Fibroblast of lung (primary cell): ENCODE results near the gene RGPD4. TPM values are rescaled to one million over a fixed set of nuclear protein-coding genes. Genes with fewer than 3 reads are reported as not detected.
"Not testable (repeated sequence)": the region's sequence is repeated elsewhere in the genome, so short reads cannot be mapped to it uniquely, and the experiment has no call there.

ENCODE experiments used
- DNase-seq, 2 donors: peaks; one replicate each; pipeline versions ENCODE4 v3.0.0 to v3.0.0-alpha.2; 2010; ENCODE audit warnings: low read depth in 2 of 2
- H2AFZ ChIP-seq: 2 replicates; pipeline ENCODE4 v1.5.1; 2012; ENCODE audit warnings: low read length, control low read depth, inconsistent platforms
- H3K27ac ChIP-seq: 2 replicates; pipeline ENCODE4 v1.5.1; 2011; ENCODE audit warnings: low read length, control low read depth; ENCODE audit not compliant: insufficient read depth
- H3K27me3 ChIP-seq: 2 replicates; pipeline ENCODE4 v1.5.1; 2011; ENCODE audit warnings: mild to moderate bottlenecking, low read length; ENCODE audit not compliant: control insufficient read depth, insufficient read depth
- H3K36me3 ChIP-seq: 2 replicates; pipeline ENCODE4 v1.5.1; 2011; ENCODE audit warnings: low read length; ENCODE audit not compliant: control insufficient read depth, insufficient read depth
- H3K4me1 ChIP-seq: 2 replicates; pipeline ENCODE4 v1.5.1; 2011; ENCODE audit warnings: low read length; ENCODE audit not compliant: control insufficient read depth, insufficient read depth; ENCODE audit errors: extremely low read depth
- H3K4me2 ChIP-seq: 2 replicates; pipeline ENCODE4 v1.5.1; 2011; ENCODE audit warnings: low read length, control low read depth; ENCODE audit not compliant: insufficient read depth; ENCODE audit errors: extremely low read depth
- H3K4me3 ChIP-seq, 4 experiments: fragments of 200-600 bp in 1 of 4; sonication (generic) in 1 of 4; replicated peaks in 1 of 4; 2 replicates each; pipeline ENCODE4 v1.5.1; 2011 to 2016; ENCODE audit warnings: low read length in 4 of 4, low read depth in 3 of 4, mild to moderate bottlenecking in 3 of 4, control low read depth in 2 of 4, inconsistent platforms in 1 of 4, mixed read lengths in 1 of 4; ENCODE audit not compliant: insufficient read depth in 1 of 4; ENCODE audit errors: control extremely low read depth in 1 of 4
- H3K79me2 ChIP-seq: 2 replicates; pipeline ENCODE4 v1.5.1; 2012; ENCODE audit warnings: mild to moderate bottlenecking, low read length, inconsistent platforms; ENCODE audit not compliant: control insufficient read depth, insufficient read depth
- H3K9ac ChIP-seq: 2 replicates; pipeline ENCODE4 v1.5.1; 2011; ENCODE audit warnings: mild to moderate bottlenecking, low read length, control low read depth; ENCODE audit not compliant: insufficient read depth
- H3K9me3 ChIP-seq: 2 replicates; pipeline ENCODE4 v1.5.1; 2012; ENCODE audit warnings: low read depth, low read length; ENCODE audit not compliant: control insufficient read depth, insufficient read depth
- H4K20me1 ChIP-seq: 2 replicates; pipeline ENCODE4 v1.5.1; 2011; ENCODE audit warnings: low read length; ENCODE audit not compliant: control insufficient read depth, insufficient read depth; ENCODE audit errors: extremely low read depth
- CTCF ChIP-seq, 2 donors: IDR thresholded peaks in 1 of 2; conservative IDR thresholded peaks in 1 of 2; 1 replicate in 1 of 2; 2 replicates in 1 of 2; pipeline ENCODE4 v1.5.1; 2011 to 2012; ENCODE audit warnings: low read length in 2 of 2, control low read depth in 1 of 2, inconsistent platforms in 1 of 2, low read depth in 1 of 2, mild to moderate bottlenecking in 1 of 2
- EZH2 ChIP-seq: IDR thresholded peaks from 2 replicates; pipeline ENCODE4 v1.5.1; 2012; ENCODE audit warnings: low read length, control low read depth, mild to moderate bottlenecking; ENCODE audit errors: missing control alignments
- polyA plus RNA-seq, 2 donors: library from polyadenylated mRNA; depleted of rRNA in 1 of 2; stranded (reverse) in 1 of 2; unstranded in 1 of 2; fragments of >200 nt; gene quantifications; 2 replicates each; pipeline ENCODE4 v1.2.1, GENCODE V29; 2011 to 2012; ENCODE audit warnings: missing spikeins in 1 of 2
- total RNA-seq: library from RNA; depleted of rRNA; stranded (reverse); fragments of >200 nt; gene quantifications from 2 replicates; pipeline ENCODE4 v1.2.1, GENCODE V29; 2014

Gene RGPD4
- total and polyA plus RNA-seq, 2 donors (not counting 1 experiment from before 2014, with no cell fraction given): under 0.01 TPM; not detected in 1

DNA sequence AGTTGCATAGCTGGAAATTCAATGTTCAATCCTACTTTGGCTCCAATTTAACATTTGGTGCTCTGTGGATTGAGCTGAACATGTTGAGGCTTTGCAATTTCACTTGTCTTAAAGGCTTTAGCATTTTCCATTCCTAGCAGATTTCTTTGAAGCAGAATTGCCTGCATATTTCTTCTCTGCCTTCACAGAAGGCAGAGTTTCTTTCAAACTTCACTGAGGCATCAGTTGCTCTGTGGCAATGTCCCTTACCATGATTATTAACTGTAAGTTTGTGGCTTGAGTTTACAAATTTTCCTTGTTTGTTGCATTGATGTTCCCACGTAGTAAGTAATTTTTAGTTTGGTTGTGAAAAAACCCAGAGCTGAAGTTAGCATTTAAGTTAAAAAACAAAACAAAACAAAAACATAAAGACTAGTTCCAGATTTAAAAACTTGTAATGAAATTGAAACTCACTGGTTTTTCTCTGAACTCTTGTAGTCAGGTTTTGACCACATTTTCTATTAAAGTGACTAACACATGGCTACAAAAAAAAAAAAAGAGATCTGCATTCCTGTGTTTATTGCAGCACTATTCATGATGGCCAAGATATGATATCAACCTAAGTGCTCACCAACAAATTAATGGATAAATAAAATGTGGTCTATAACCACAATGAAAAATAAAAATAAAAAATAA is 90.1 kb downstream of the RGPD4 start:
- not testable (repeated sequence) for H3K4me3 ChIP-seq, H3K36me3 ChIP-seq, H3K27me3 ChIP-seq, H3K9ac ChIP-seq, H3K4me1 ChIP-seq, H4K20me1 ChIP-seq, H3K4me2 ChIP-seq, H3K79me2 ChIP-seq, H3K9me3 ChIP-seq, H2AFZ ChIP-seq, DNase-seq, H3K27ac ChIP-seq

DNA sequence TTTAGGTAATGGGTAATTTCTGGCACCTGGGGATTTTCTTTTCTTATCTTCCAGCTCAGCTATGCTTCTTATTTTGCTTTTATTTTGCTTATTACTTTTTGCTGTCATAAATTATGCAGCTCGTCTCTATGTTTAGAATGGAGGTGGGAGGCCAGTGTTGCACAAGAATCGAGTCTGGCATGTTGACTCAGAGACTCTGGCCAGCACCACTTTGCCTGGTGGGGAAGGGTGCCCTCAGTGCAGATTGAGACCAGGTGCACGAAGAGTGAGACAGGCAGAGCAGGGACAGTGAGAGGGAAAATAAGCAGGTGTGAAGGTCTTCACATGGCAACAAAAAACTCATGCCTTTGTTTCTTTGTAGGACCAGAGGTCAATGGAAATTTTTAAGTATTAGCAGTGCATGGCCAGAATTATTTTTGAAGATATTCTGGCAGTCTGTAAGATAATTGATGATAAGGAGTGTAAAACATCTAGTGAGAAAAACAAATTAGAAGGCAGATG is 100.4 kb downstream of the RGPD4 start:
- no peak overlapping the region for H2AFZ ChIP-seq
- no peaks in the 10 kb centered on the region for H3K79me2 ChIP-seq
- H3K9me3 ChIP-seq: no peaks in the 10 kb centered on the region
- H3K4me3 ChIP-seq: no peak overlapping the region
- no peaks in the 10 kb centered on the region for H3K4me1 ChIP-seq
- no peak overlapping the region for H3K4me2 ChIP-seq
- TF ChIP-seq EZH2 (no peak), CTCF (conservative IDR thresholded peaks at IDR 0.05 in 1 of 2, IDR thresholded peaks at IDR 0.05 in 1 of 2; ENCODE audit: low read depth in 1 of 2, low read length in 2 of 2) (no peak)
- H3K36me3 ChIP-seq: no peaks in the 10 kb centered on the region
- H3K27me3 ChIP-seq: no peaks in the 10 kb centered on the region
- H4K20me1 ChIP-seq: no peaks in the 10 kb centered on the region
- no peak overlapping the region for H3K9ac ChIP-seq
- no peak overlapping the region for H3K27ac ChIP-seq
- no peak for DNase-seq

DNA sequence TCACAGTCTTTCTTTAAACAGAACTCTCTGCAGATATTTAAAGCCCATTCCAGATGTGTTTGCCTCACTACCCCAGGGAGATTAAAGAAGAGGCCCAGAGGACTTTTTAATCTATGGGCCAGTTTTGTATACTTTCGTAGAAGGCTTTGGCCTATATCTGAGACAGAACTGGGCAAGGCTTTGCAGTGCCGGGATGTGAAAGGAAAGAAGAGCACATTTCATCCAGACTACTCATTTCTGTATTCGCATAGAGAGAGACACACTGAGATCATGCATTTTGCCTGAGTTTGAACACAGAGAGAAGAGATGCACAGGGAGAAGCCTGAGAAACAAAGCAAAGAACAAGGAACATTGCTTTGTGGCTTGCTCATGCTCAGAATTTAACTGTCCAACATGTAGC is 104.7 kb downstream of the RGPD4 start:
- Histone ChIP-seq H3K4me3 (no peak overlapping the region), H3K4me2 (no peak overlapping the region), H3K27me3 (no peaks in the 10 kb centered on the region), H3K9ac (no peak overlapping the region), H2AFZ (no peak overlapping the region), H3K4me1 (no peaks in the 10 kb centered on the region), H3K27ac (no peak overlapping the region), H3K36me3 (no peaks in the 10 kb centered on the region), H3K9me3 (no peaks in the 10 kb centered on the region), H4K20me1 (no peaks in the 10 kb centered on the region), H3K79me2 (no peaks in the 10 kb centered on the region)
- TF ChIP-seq EZH2 (no peak), CTCF (conservative IDR thresholded peaks at IDR 0.05 in 1 of 2, IDR thresholded peaks at IDR 0.05 in 1 of 2; ENCODE audit: low read depth in 1 of 2, low read length in 2 of 2) (no peak)
- no peak for DNase-seq
